Astrocyte of the spinal cord (primary cell): ENCODE data around the gene MYO5C.

Experiments
- DNase-seq: peaks from one replicate; pipeline ENCODE4 v3.0.0; 2011; ENCODE audit warnings: low read depth, low spot score
- H3K4me3 ChIP-seq: 2 replicates; pipeline ENCODE4 v1.5.1; 2011; ENCODE audit warnings: low read depth, mild to moderate bottlenecking, low read length, moderate library complexity
- in situ Hi-C: cut with HindIII; loops from 2 replicates; pipeline ENCODE4 v1.10.0; 2017; ENCODE audit warnings: low sequenced_read_pairs
- TF ChIP-seq, protein P1 (sequence below): IDR thresholded peaks from 2 replicates; pipeline ENCODE4 v1.5.1; 2012; ENCODE audit warnings: low read depth, mild to moderate bottlenecking, low read length, inconsistent platforms

The MYO5C gene

DNA sequence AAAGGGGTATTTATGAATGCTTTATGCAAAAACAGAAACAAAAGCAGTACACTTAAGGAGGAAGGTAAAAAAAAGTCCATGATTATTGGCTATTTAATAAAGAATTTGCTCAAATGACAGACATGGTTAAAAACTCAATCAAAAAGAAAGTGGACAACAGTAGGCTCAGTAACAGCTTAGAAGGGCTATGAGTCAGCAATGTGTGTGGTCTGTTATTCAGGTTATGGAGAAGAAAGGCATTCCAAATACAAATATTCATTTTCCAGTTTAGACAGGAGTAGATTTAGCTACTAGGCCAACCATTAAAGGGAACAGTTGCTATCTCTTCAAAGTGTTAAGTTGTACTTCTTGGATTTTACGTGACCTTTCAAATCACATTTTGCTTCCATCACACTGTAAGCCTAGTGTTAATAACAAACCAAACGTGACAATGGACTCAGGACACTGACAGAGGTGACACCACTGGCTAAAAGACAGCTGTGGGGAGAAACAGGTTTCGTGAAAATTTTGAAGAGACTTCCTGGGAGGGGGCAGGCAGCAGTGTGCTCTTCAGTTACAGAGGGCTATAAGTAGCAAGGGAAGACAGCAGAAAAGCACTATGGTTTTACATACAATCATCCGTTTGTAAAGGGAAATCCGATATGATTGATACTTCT is 41.7 kb upstream of the MYO5C start:
- peak; percentile 71 for DNase-seq
- TF ChIP-seq, protein P1, sequence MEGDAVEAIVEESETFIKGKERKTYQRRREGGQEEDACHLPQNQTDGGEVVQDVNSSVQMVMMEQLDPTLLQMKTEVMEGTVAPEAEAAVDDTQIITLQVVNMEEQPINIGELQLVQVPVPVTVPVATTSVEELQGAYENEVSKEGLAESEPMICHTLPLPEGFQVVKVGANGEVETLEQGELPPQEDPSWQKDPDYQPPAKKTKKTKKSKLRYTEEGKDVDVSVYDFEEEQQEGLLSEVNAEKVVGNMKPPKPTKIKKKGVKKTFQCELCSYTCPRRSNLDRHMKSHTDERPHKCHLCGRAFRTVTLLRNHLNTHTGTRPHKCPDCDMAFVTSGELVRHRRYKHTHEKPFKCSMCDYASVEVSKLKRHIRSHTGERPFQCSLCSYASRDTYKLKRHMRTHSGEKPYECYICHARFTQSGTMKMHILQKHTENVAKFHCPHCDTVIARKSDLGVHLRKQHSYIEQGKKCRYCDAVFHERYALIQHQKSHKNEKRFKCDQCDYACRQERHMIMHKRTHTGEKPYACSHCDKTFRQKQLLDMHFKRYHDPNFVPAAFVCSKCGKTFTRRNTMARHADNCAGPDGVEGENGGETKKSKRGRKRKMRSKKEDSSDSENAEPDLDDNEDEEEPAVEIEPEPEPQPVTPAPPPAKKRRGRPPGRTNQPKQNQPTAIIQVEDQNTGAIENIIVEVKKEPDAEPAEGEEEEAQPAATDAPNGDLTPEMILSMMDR = no peak
- in situ Hi-C loops = no loop called here
- no peak overlapping the region for H3K4me3 ChIP-seq

DNA sequence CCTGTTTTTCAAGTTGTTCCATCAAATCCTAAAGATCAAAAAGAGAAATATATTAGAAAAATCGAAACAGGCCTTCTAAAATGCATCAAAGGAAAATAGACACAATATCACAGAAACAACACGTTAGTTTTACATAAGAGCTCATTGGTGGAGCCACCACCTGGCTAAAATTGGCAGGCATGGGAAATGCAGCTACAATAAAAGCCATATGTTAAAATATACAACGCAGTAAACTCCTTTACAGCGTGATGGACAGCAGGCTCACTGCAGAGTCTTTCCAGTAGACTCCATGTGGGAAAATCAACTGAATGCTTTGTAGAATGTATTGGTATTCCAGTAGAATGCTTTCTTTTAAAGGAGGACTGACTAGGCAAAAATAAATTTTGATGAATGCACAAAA is 40.9 kb upstream of the MYO5C start:
- DNase-seq = no peak
- no peak overlapping the region for H3K4me3 ChIP-seq
- in situ Hi-C loops = no loop called here
- TF ChIP-seq, protein P1 = no peak

DNA sequence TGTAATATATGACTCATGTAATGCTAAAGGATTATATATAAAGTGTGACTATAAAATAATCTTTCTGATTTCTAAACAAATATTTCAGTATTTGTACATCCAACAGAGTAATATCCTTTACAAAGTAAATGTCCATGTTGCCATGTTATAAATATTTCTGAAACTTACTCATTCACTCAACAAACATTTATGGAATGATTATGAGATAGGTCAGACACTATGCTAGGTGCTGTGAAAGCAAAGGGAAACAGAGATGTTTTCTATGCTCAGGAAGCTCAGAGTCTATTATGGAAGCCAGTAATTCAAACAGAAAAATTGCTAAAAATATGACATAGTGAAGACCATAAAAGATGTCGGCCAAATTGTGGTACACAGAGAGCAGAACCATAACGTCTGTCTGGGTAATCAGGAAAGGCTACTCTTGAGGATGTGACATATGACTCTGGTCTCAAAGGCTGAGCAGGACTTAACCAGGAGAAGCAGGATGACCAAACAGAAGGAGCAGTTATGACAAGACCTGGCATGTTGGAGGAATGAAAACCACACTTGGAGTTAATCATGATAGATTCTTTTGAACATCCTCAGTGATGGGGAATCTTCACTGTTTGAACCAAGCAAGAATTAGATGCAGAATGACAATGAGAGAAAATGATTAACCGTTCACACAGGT is 39.0 kb upstream of the MYO5C start:
- in situ Hi-C loops = no loop called here
- DNase-seq = no peak
- TF ChIP-seq, protein P1 = no peak
- no peak overlapping the region for H3K4me3 ChIP-seq

DNA sequence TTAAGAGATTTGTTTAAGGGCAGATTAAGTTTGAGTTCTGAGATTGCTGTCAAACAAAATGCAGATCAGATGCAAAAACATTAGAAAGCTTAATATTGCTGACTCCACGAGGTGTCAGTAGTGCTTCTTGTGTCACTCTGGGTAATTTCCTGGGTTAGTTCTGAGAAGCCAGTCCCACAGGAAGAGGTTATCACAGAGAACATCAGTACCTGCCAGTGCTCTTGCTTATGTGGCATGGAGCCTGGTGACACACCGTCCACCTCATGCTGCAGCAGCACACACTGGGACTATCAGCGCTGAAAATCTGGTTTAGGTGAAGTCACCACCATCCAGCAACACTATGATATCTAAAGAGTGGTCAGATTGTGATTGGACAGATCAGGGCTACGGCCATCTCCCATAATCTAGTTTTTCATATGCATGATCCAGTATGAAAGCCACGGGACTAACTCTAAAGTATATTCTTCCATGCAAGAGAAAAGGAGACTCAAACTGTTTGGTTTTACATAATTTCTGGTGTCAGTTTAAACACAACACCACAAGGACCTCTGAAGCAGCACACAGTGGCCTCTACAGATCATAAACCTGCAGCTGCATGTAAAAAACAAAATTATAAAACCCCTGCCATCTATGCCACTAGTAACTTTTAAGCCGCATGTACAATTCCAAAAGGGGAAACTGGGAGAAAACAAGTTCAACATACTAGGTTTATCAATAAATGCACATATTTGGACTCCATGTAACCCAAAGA is 36.1 kb upstream of the MYO5C start:
- TF ChIP-seq, protein P1 = peak; percentile 53
- H3K4me3 ChIP-seq = no peak overlapping the region
- peak; percentile 62 for DNase-seq
- in situ Hi-C loops = no loop called here

DNA sequence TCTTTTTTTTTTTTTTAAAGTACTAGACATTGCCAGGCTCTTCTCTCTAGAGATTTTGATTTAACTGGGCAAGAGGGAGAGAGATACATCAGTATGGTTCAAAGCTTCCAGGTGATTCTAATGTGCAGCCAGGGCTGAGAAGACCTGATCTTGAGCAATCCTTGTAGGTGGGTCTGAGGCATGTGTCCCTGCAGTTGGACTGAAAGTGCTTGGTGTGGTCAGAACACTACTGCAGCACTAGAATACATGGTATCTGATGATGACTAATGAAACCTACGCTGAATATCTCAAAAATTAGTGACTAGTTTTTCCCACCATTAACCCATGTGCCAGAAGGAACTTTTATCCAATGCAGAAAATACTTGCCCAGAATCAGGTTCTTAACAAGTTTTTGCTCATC is 34.4 kb upstream of the MYO5C start:
- TF ChIP-seq, protein P1 = no peak
- no peak overlapping the region for H3K4me3 ChIP-seq
- no peak for DNase-seq
- in situ Hi-C loops = no loop called here

DNA sequence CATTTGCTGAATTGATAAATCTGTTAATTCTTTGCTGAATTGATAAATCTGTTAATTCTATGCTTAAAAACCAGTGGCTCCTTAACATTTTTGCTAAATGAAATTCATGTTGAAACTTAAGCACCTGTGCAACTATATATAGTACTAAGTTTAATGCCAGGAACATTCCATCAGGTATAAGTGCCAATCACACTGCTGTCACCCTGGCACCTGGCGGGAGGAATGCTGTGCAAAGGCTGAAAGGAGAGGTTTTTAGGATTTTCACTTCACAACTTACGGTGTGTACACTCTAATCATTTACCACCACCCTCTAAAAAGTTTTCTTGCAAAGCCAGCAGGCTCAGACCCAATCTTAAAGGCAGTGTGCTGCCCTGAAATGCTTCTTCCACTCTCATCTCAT is 33.5 kb upstream of the MYO5C start:
- TF ChIP-seq, protein P1 = no peak
- in situ Hi-C loops = no loop called here
- no peak for DNase-seq

More for the DNA sequence above, 33.5 kb upstream of the MYO5C start:
- no peak overlapping the region for H3K4me3 ChIP-seq
